ENCODE results near the gene GZMH.
"Not testable (repeated sequence)": the region's sequence is repeated elsewhere in the genome, so short reads cannot be mapped to it uniquely, and the experiment has no call there.

The GZMH gene

GRCh38 chr14:24595073-24595808 is 14.2 kb downstream of the GZMH start:
- no peak for DNase-seq

GRCh38 chr14:24591004-24591403 is 18.5 kb downstream of the GZMH start:
- DNase-seq = not testable (repeated sequence)

GRCh38 chr14:24584402-24584801 is 25.1 kb downstream of the GZMH start:
- DNase-seq = not testable (repeated sequence)

- no peak for DNase-seq
Observed at GRCh38 chr14:24578558-24578957, 30.9 kb downstream of the GZMH start.

GRCh38 chr14:24576771-24577170 is 32.7 kb downstream of the GZMH start:
- DNase-seq = no peak

GRCh38 chr14:24576182-24576581 is 33.3 kb downstream of the GZMH start, which contains the start of gene CTSG:
CTSG (minus strand) TSS chr14:24576250; CDS start chr14:24576223, 27 bp downstream.
- DNase-seq = no peak

GRCh38 chr14:24574206-24574774 is 35.2 kb downstream of the GZMH start:
- no peak for DNase-seq

GRCh38 chr14:24566318-24566717 is 43.2 kb downstream of the GZMH start:
- DNase-seq = no peak

GRCh38 chr14:24565766-24566165 is 43.7 kb downstream of the GZMH start:
- no peak for DNase-seq

- no peak for DNase-seq
Observed at GRCh38 chr14:24563505-24563904, 46.0 kb downstream of the GZMH start.

- DNase-seq = no peak
Observed at GRCh38 chr14:24556756-24557155, 52.7 kb downstream of the GZMH start.
